Measurements from ENCODE around the gene KDM4C. TPM values are rescaled to one million over a fixed set of nuclear protein-coding genes. Genes with fewer than 3 reads are reported as not detected.

Gene KDM4C
- total and polyA plus RNA-seq, 2 of the 13 experiments (the other 11 are each of a cell fraction or from before 2014, with no cell fraction given): 19.4 to 23.6 TPM

DNA sequence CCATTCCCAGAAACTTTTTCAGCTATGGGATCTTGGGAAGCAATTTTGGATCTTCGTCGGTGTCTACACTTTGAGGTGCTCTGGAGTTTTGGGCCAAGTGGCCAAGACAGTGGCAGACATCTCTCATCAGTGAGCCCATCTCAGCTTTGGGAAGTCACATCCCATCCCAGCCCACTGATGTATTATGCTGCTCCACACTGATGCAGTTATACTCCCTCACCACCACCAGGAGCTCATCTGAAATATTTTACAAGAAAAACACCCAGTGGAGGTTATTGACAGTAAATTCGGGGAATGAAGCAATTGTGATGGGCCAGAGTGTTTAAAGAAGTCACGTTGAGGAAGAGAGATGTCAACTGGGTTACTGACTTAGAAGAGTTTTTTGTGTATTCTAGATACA, 378.0 kb downstream of the KDM4C start (continued):
- TF ChIP-seq MYNN (CRISPR knock-in tag; IDR thresholded peaks at IDR 0.05; ENCODE audit: low read depth): no peak
- TF ChIP-seq, protein P1, sequence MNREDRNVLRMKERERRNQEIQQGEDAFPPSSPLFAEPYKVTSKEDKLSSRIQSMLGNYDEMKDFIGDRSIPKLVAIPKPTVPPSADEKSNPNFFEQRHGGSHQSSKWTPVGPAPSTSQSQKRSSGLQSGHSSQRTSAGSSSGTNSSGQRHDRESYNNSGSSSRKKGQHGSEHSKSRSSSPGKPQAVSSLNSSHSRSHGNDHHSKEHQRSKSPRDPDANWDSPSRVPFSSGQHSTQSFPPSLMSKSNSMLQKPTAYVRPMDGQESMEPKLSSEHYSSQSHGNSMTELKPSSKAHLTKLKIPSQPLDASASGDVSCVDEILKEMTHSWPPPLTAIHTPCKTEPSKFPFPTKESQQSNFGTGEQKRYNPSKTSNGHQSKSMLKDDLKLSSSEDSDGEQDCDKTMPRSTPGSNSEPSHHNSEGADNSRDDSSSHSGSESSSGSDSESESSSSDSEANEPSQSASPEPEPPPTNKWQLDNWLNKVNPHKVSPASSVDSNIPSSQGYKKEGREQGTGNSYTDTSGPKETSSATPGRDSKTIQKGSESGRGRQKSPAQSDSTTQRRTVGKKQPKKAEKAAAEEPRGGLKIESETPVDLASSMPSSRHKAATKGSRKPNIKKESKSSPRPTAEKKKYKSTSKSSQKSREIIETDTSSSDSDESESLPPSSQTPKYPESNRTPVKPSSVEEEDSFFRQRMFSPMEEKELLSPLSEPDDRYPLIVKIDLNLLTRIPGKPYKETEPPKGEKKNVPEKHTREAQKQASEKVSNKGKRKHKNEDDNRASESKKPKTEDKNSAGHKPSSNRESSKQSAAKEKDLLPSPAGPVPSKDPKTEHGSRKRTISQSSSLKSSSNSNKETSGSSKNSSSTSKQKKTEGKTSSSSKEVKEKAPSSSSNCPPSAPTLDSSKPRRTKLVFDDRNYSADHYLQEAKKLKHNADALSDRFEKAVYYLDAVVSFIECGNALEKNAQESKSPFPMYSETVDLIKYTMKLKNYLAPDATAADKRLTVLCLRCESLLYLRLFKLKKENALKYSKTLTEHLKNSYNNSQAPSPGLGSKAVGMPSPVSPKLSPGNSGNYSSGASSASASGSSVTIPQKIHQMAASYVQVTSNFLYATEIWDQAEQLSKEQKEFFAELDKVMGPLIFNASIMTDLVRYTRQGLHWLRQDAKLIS (CRISPR knock-in tag; IDR thresholded peaks at IDR 0.05): no peak
- no peak for TF ChIP-seq ZKSCAN1 (IDR thresholded peaks at IDR 0.05; ENCODE audit: low read length)
- TF ChIP-seq PCBP1 (IDR thresholded peaks at IDR 0.05; ENCODE audit: borderline replicate concordance, low read depth, low read length): no peak

- no peaks in the 10 kb centered on the region for H3K9me3 ChIP-seq (ENCODE audit: low read length)
- H3K36me3 ChIP-seq (replicated peaks in 1 of 2; ENCODE audit: control insufficient read depth in 1 of 2, insufficient read depth in 2 of 2, low read length in 2 of 2): peaks cover 1 to 21% of the 10 kb centered on the region in 2 experiments; a peak in 4 of 5 replicates
- no peak overlapping the region for H3K9ac ChIP-seq (ENCODE audit: insufficient read depth, low read depth, low read length)
- no peak overlapping the region for H3K4me3 ChIP-seq (replicated peaks in 1 of 3; ENCODE audit: insufficient read depth in 1 of 3, low read depth in 2 of 3, low read length in 3 of 3)
- intact Hi-C loops (cut with micrococcal nuclease; ENCODE audit: unreplicated experiment): no loop called here
- H3K4me2 ChIP-seq (ENCODE audit: low read depth, low read length): no peak overlapping the region
- H3K27me3 ChIP-seq (ENCODE audit: control insufficient read depth in 1 of 2, insufficient read depth in 2 of 2, low read length in 2 of 2): no peaks in the 10 kb centered on the region
- ATAC-seq: no peak
- no peaks in the 10 kb centered on the region for H3K79me2 ChIP-seq (ENCODE audit: insufficient read depth, low read length)
- in situ Hi-C loops (cut with HindIII; ENCODE audit: extremely low pct_ligation_motif_present, low pct_unique_long_range_greater_than_20kb): no loop called here
- no peak for FAIRE-seq
- H3K4me1 ChIP-seq (ENCODE audit: insufficient read depth, low read length): peaks cover 7% of the 10 kb centered on the region
- no peak for DNase-seq (ENCODE audit: low spot score)
- 93% methylated on average over 6 of the region's 6 CpGs for WGBS (ENCODE audit: low lambda C conversion rate)
- H3K27ac ChIP-seq (ENCODE audit: extremely low read length, insufficient read depth, low read length): no peak overlapping the region
- TF ChIP-seq ATF7 (IDR thresholded peaks at IDR 0.05) (peak; percentile 65; the same call in 1 of the 2 replicates), ATF7 (CRISPR knock-in tag; IDR thresholded peaks at IDR 0.05) (no peak), ZNF691 (CRISPR knock-in tag; IDR thresholded peaks at IDR 0.05; ENCODE audit: borderline replicate concordance, low read depth) (no peak), PRMT3 (CRISPR knock-in tag; IDR thresholded peaks at IDR 0.05; ENCODE audit: borderline replicate concordance, low read depth) (no peak)
- no peaks in the 10 kb centered on the region for H4K20me1 ChIP-seq (ENCODE audit: insufficient read depth, low read length)
- CTCF ChIA-PET (ENCODE audit: low intra/inter-chr PET ratio, low total read pairs): no interaction called here
- POLR2A ChIA-PET: no interaction called here
- BruUV-seq (replicated peaks): no TSS peak
- H2AFZ ChIP-seq (ENCODE audit: low read length): no peak overlapping the region
Observed at GRCh38 chr9:7137040-7137439, 379.3 kb downstream of the KDM4C start.
